HAP-1 (cell line): Measurements from ENCODE around the gene EPHB2.
A peak's percentile ranks its signal among the peaks of the same experiment; 100 is the strongest.

Experiments
- DNase-seq, 2 experiments: peaks; one replicate each; pipeline ENCODE4 v3.0.0-alpha.2; 2016 to 2020; ENCODE audit warnings: low spot score in 2 of 2
- H3K27me3 ChIP-seq: fragments of 250-450 bp; sonication (Bioruptor Pico); 2 replicates; pipeline ENCODE4 v1.5.1; 2020; ENCODE audit warnings: low read depth, mild to moderate bottlenecking, moderate library complexity
- H3K36me3 ChIP-seq: fragments of 250-450 bp; sonication (Bioruptor Pico); replicated peaks from 2 replicates; pipeline ENCODE4 v1.5.1; 2020; ENCODE audit warnings: mild to moderate bottlenecking
- H3K4me1 ChIP-seq: fragments of 250-450 bp; sonication (Bioruptor Pico); 2 replicates; pipeline ENCODE4 v1.5.1; 2020; ENCODE audit warnings: mild to moderate bottlenecking
- H3K4me3 ChIP-seq: fragments of 250-450 bp; sonication (Bioruptor Pico); 2 replicates; pipeline ENCODE4 v1.5.1; 2020; ENCODE audit warnings: mild to moderate bottlenecking, moderate library complexity
- H3K9me3 ChIP-seq: fragments of 250-450 bp; sonication (Bioruptor Pico); 2 replicates; pipeline ENCODE4 v1.5.1; 2020; ENCODE audit warnings: mild to moderate bottlenecking, moderate library complexity
- in situ Hi-C: fragments of 300-500 bp; cut with MboI; formaldehyde crosslinking; loops from 3 replicates; pipeline ENCODE4 v1.14.3; 2020; ENCODE audit warnings: low sequenced_read_pairs, inconsistent platforms, mixed read lengths

The EPHB2 gene

GRCh38 chr1:22952694-22953056 is 242.0 kb downstream of the EPHB2 start:
- in situ Hi-C loops: no loop called here
- no peaks in the 10 kb centered on the region for H3K4me1 ChIP-seq
- no peak for DNase-seq
- no peaks in the 10 kb centered on the region for H3K27me3 ChIP-seq
- no peak overlapping the region for H3K4me3 ChIP-seq
- no peaks in the 10 kb centered on the region for H3K36me3 ChIP-seq
- no peaks in the 10 kb centered on the region for H3K9me3 ChIP-seq

GRCh38 chr1:22953057-22953739 is 242.6 kb downstream of the EPHB2 start:
- H3K27me3 ChIP-seq: no peaks in the 10 kb centered on the region
- in situ Hi-C loops: no loop called here
- H3K36me3 ChIP-seq: no peaks in the 10 kb centered on the region
- no peak overlapping the region for H3K4me3 ChIP-seq
- H3K4me1 ChIP-seq: no peaks in the 10 kb centered on the region
- H3K9me3 ChIP-seq: no peaks in the 10 kb centered on the region
- DNase-seq: no peak

- in situ Hi-C loops: no loop called here
- H3K4me1 ChIP-seq: no peaks in the 10 kb centered on the region
- DNase-seq: peak in 1 of 2 experiments; percentile 3
- H3K9me3 ChIP-seq: no peaks in the 10 kb centered on the region
- H3K4me3 ChIP-seq: no peak overlapping the region
- no peaks in the 10 kb centered on the region for H3K27me3 ChIP-seq
- H3K36me3 ChIP-seq: no peaks in the 10 kb centered on the region
Observed at GRCh38 chr1:22953740-22954141, 243.1 kb downstream of the EPHB2 start.

DNA sequence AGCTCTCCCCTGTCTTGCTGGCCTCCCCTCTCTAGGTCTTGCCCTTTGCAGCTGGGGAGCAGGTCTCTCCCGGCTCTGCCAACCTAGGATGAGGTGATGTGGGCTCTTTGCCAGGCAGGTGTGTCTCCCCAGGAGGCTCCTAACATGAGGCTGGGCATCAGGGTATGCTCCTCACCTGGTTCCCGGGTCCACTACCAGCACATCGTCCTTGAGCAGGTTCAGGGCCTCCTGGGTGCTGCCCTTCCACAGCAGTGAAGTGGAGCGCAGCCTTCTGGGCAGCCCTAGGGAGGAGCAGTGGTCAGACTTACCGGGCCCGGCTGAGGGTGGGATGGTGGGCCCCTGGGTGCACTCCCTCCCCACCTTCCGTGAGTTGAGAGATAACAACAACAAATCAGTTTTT is 244.5 kb downstream of the EPHB2 start:
- in situ Hi-C loops: no loop called here

GRCh38 chr1:22957066-22957465 is 246.4 kb downstream of the EPHB2 start:
- Histone ChIP-seq H3K9me3 (no peaks in the 10 kb centered on the region), H3K27me3 (no peaks in the 10 kb centered on the region), H3K4me1 (no peaks in the 10 kb centered on the region), H3K36me3 (no peaks in the 10 kb centered on the region), H3K4me3 (no peak overlapping the region)
- in situ Hi-C loops: no loop called here
- DNase-seq: no peak

More for the DNA sequence above, 244.5 kb downstream of the EPHB2 start:
- Histone ChIP-seq H3K4me3 (no peak overlapping the region), H3K9me3 (no peaks in the 10 kb centered on the region), H3K36me3 (no peaks in the 10 kb centered on the region), H3K4me1 (no peaks in the 10 kb centered on the region), H3K27me3 (no peaks in the 10 kb centered on the region)
- peak in 1 of 2 experiments; percentile 1 for DNase-seq

DNA sequence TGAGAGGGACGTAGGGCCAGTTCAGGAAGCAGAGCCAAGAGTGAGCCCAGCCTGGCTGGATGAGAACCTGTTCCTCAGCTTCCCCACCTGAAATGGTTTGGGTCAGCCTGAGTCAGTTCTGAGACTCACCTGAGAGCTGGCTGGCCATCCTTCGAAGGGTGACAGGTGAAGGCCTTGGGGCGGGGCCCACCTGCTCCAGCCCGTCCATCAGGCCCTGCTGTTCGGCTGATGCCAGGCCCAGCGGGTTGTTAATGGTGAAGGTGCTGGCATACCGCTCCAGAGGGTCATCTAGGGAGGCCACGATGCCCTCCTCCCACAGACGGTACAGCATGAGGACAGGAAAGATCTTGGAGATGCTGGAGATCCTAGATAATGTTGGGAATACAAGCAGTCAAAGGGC is 247.9 kb downstream of the EPHB2 start:
- Histone ChIP-seq H3K27me3 (no peaks in the 10 kb centered on the region), H3K36me3 (no peaks in the 10 kb centered on the region), H3K9me3 (no peaks in the 10 kb centered on the region), H3K4me1 (no peaks in the 10 kb centered on the region), H3K4me3 (no peak overlapping the region)
- in situ Hi-C loops: no loop called here
- no peak for DNase-seq

- Histone ChIP-seq H3K36me3 (no peaks in the 10 kb centered on the region), H3K4me1 (no peaks in the 10 kb centered on the region), H3K27me3 (no peaks in the 10 kb centered on the region), H3K9me3 (no peaks in the 10 kb centered on the region), H3K4me3 (no peak overlapping the region)
- in situ Hi-C loops: no loop called here
- no peak for DNase-seq
Observed at GRCh38 chr1:22959545-22960360, 249.1 kb downstream of the EPHB2 start.

DNA sequence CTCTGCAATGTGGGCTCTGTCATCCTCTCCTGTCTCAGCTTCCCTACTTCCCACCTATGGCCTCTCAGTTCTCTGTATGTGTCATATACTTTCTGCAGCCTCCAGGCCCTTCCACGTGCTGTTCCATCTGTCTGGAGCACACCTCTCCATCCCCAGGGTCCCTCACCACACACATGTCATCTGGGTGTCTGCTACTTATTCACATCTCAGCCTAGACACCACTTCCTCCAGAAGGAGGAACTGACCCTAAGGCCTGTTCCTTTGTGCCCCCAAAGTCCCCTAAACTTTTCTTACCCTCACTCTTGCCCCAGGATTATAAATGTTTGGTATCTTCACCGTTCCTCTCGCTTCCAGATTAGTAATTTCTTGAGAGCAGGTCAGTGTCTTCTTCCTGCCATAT is 251.9 kb downstream of the EPHB2 start:
- no peaks in the 10 kb centered on the region; the same call in 1 of the 2 replicates for H3K9me3 ChIP-seq
- no peaks in the 10 kb centered on the region for H3K4me1 ChIP-seq
- H3K36me3 ChIP-seq: no peaks in the 10 kb centered on the region
- in situ Hi-C loops: no loop called here
- no peaks in the 10 kb centered on the region; the same call in 1 of the 2 replicates for H3K27me3 ChIP-seq
- no peak overlapping the region for H3K4me3 ChIP-seq
- no peak for DNase-seq

GRCh38 chr1:22963044-22963677 is 252.5 kb downstream of the EPHB2 start:
- in situ Hi-C loops: no loop called here
- no peaks in the 10 kb centered on the region for H3K4me1 ChIP-seq
- DNase-seq: no peak
- H3K27me3 ChIP-seq: peaks cover 5% of the 10 kb centered on the region
- H3K9me3 ChIP-seq: no peaks in the 10 kb centered on the region; the same call in 1 of the 2 replicates
- no peak overlapping the region for H3K4me3 ChIP-seq
- H3K36me3 ChIP-seq: no peaks in the 10 kb centered on the region

DNA sequence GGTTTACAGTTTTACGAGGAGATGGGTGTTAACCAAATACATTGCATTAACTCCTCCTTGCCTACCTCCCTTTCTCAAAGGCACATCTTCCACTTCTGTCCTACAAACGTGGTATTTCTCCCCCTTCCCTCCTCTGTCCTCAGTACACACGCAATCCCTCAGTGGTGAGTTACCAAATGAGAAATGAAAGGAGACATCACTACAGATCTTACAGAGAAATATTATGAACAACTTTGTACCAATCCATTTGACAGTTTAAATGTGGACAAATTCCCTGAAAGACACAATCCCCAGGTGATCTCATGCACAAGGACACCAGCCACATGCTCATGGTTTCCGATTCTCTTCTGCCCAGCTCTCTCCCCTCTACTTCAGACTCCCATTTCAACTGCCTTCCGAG is 255.7 kb downstream of the EPHB2 start:
- Histone ChIP-seq H3K36me3 (no peaks in the 10 kb centered on the region), H3K4me1 (no peaks in the 10 kb centered on the region), H3K4me3 (no peak overlapping the region), H3K27me3 (peaks cover 26% of the 10 kb centered on the region), H3K9me3 (no peaks in the 10 kb centered on the region; the same call in 1 of the 2 replicates)
- in situ Hi-C loops: no loop called here
- no peak for DNase-seq

DNA sequence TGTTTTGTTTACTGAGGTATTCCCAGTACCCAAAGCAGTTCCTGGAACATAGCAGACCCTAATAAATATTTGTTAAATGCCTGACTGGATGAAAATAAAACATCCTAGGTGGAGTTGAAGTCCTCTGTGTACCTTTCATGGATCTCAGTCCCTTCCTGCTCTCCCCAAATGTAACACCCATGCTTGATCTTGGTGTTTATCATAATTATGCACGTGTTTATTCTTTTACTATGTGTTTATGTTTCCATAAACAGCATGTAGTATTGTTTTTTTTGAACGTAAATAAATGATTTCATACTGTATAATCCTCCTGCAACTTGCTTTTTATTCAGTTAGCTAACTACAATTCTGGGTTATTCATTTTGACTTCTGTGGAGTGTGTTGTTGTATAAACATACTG is 257.2 kb downstream of the EPHB2 start:
- in situ Hi-C loops: no loop called here
- DNase-seq: no peak
- Histone ChIP-seq H3K4me1 (no peaks in the 10 kb centered on the region), H3K36me3 (no peaks in the 10 kb centered on the region), H3K27me3 (peaks cover 26% of the 10 kb centered on the region), H3K9me3 (no peaks in the 10 kb centered on the region; the same call in 1 of the 2 replicates), H3K4me3 (no peak overlapping the region)

DNA sequence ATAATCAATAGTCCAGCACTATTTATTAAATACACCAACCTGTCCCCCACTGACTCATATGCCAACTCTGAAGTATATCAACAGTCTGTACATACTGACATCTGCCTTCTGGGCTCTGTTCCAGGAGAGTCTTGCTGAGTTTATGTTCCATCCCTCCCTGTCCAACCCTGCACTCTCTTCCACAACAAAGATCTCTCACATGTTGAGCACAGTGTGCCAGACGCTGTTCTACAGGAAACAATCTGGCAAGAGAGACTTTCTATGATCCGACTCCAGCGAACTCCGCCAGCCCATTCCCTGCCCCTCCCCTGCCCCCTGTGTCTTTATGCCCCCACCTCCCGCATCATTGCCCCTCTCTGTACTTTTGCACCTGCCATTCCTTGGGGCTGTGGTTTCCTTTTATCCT is 258.7 kb downstream of the EPHB2 start:
- no peak overlapping the region for H3K4me3 ChIP-seq
- in situ Hi-C loops: no loop called here
- peaks cover 26% of the 10 kb centered on the region for H3K27me3 ChIP-seq
- H3K9me3 ChIP-seq: no peaks in the 10 kb centered on the region; the same call in 1 of the 2 replicates
- no peak for DNase-seq
- H3K36me3 ChIP-seq: no peaks in the 10 kb centered on the region
- no peaks in the 10 kb centered on the region for H3K4me1 ChIP-seq

- H3K9me3 ChIP-seq: no peaks in the 10 kb centered on the region; the same call in 1 of the 2 replicates
- in situ Hi-C loops: loop anchor here (10.0 kb wide), 1 partner anchor 115 kb away; no protein-coding TSS in a partner anchor
- H3K4me1 ChIP-seq: no peaks in the 10 kb centered on the region
- no peak overlapping the region for H3K4me3 ChIP-seq
- H3K27me3 ChIP-seq: peaks cover 26% of the 10 kb centered on the region
- no peak for DNase-seq
- H3K36me3 ChIP-seq: no peaks in the 10 kb centered on the region
Observed at GRCh38 chr1:22970096-22970495, 259.5 kb downstream of the EPHB2 start.
